ENCODE measurements around the gene NUP98.

Gene NUP98

GRCh38 chr11:3810951-3811350 is 13.6 kb upstream of the NUP98 start:
- no peaks in the 10 kb centered on the region for H3K9me3 ChIP-seq (ENCODE audit: control insufficient read depth, low read length)
- WGBS, 2 experiments (ENCODE audit: insufficient coverage in 2 of 2) = 95% methylated on average over 3 to 4 of the region's 4 CpGs
- no peak overlapping the region for H3K27ac ChIP-seq (ENCODE audit: low read depth, low read length, severe bottlenecking)
- peaks cover 5% of the 10 kb centered on the region for H3K4me1 ChIP-seq (ENCODE audit: control insufficient read depth, insufficient read depth, low read length, poor library complexity, severe bottlenecking)
- no peaks in the 10 kb centered on the region for H3K36me3 ChIP-seq (ENCODE audit: control insufficient read depth, insufficient read depth, low read length)
- no peak overlapping the region for H3K4me3 ChIP-seq (ENCODE audit: extremely low read depth, insufficient read depth, low read length, poor library complexity, severe bottlenecking)

- Histone ChIP-seq H3K9me3 (ENCODE audit: control insufficient read depth, low read length) (no peaks in the 10 kb centered on the region), H3K4me3 (ENCODE audit: extremely low read depth, insufficient read depth, low read length, poor library complexity, severe bottlenecking) (no peak overlapping the region), H3K27ac (ENCODE audit: low read depth, low read length, severe bottlenecking) (no peak overlapping the region), H3K36me3 (ENCODE audit: control insufficient read depth, insufficient read depth, low read length) (no peaks in the 10 kb centered on the region), H3K4me1 (ENCODE audit: control insufficient read depth, insufficient read depth, low read length, poor library complexity, severe bottlenecking) (peaks cover 5% of the 10 kb centered on the region)
- WGBS, 2 experiments (ENCODE audit: insufficient coverage in 2 of 2) = 86 to 89% methylated on average over 2 to 3 of the region's 3 CpGs
These were observed 13.1 kb upstream of the NUP98 start for GRCh38 chr11:3810446-3810845.

- H3K36me3 ChIP-seq (ENCODE audit: control insufficient read depth, insufficient read depth, low read length) = no peaks in the 10 kb centered on the region
- H3K27ac ChIP-seq (ENCODE audit: low read depth, low read length, severe bottlenecking) = no peak overlapping the region
- H3K4me3 ChIP-seq (ENCODE audit: extremely low read depth, insufficient read depth, low read length, poor library complexity, severe bottlenecking) = no peak overlapping the region
- no peaks in the 10 kb centered on the region for H3K9me3 ChIP-seq (ENCODE audit: control insufficient read depth, low read length)
- H3K4me1 ChIP-seq (ENCODE audit: control insufficient read depth, insufficient read depth, low read length, poor library complexity, severe bottlenecking) = peaks cover 5% of the 10 kb centered on the region
- WGBS, 2 experiments (ENCODE audit: insufficient coverage in 2 of 2) = 90% methylated on average over 1 of the region's 1 CpG
These were observed 12.2 kb upstream of the NUP98 start for GRCh38 chr11:3809624-3809928.

GRCh38 chr11:3808861-3809623 is 11.7 kb upstream of the NUP98 start:
- H3K36me3 ChIP-seq (ENCODE audit: control insufficient read depth, insufficient read depth, low read length) = no peaks in the 10 kb centered on the region
- peaks cover 5% of the 10 kb centered on the region for H3K4me1 ChIP-seq (ENCODE audit: control insufficient read depth, insufficient read depth, low read length, poor library complexity, severe bottlenecking)
- H3K27ac ChIP-seq (ENCODE audit: low read depth, low read length, severe bottlenecking) = no peak overlapping the region
- peak overlapping the region; percentile 64 for H3K4me3 ChIP-seq (ENCODE audit: extremely low read depth, insufficient read depth, low read length, poor library complexity, severe bottlenecking)
- no peaks in the 10 kb centered on the region for H3K9me3 ChIP-seq (ENCODE audit: control insufficient read depth, low read length)
- WGBS, 2 experiments (ENCODE audit: insufficient coverage in 2 of 2) = 24 to 51% methylated on average over 3 of the region's 5 CpGs

- H3K4me3 ChIP-seq (ENCODE audit: extremely low read depth, insufficient read depth, low read length, poor library complexity, severe bottlenecking) = peak within 1 kb of the TSS; percentile 64
- H3K27ac ChIP-seq (ENCODE audit: low read depth, low read length, severe bottlenecking) = no peak within 1 kb of the TSS
- peaks cover 5% of the 10 kb centered on the region for H3K4me1 ChIP-seq (ENCODE audit: control insufficient read depth, insufficient read depth, low read length, poor library complexity, severe bottlenecking)
- WGBS, 2 experiments (ENCODE audit: insufficient coverage in 2 of 2) = 0 to 1% methylated on average over 42 to 46 of the region's 55 CpGs
- H3K9me3 ChIP-seq (ENCODE audit: control insufficient read depth, low read length) = no peaks in the 10 kb centered on the region
- no peaks in the 10 kb centered on the region for H3K36me3 ChIP-seq (ENCODE audit: control insufficient read depth, insufficient read depth, low read length)
These were observed 10.8 kb upstream of the NUP98 start, which contains the start of gene PGAP2 for GRCh38 chr11:3807909-3808860. TSS of gene PGAP2 (plus strand) at chr11:3808560. CDS start at chr11:3811260, 2,700 bp downstream.

GRCh38 chr11:3803726-3804495 is 6.6 kb upstream of the NUP98 start:
- Histone ChIP-seq H3K4me1 (ENCODE audit: control insufficient read depth, insufficient read depth, low read length, poor library complexity, severe bottlenecking) (no peaks in the 10 kb centered on the region), H3K27ac (ENCODE audit: low read depth, low read length, severe bottlenecking) (no peak overlapping the region), H3K9me3 (ENCODE audit: control insufficient read depth, low read length) (no peaks in the 10 kb centered on the region), H3K36me3 (ENCODE audit: control insufficient read depth, insufficient read depth, low read length) (no peaks in the 10 kb centered on the region), H3K4me3 (ENCODE audit: extremely low read depth, insufficient read depth, low read length, poor library complexity, severe bottlenecking) (no peak overlapping the region)
- 71 to 98% methylated on average over 5 to 6 of the region's 11 CpGs for WGBS, 2 experiments (ENCODE audit: insufficient coverage in 2 of 2)

GRCh38 chr11:3802011-3802790 is 4.8 kb upstream of the NUP98 start:
- H3K9me3 ChIP-seq (ENCODE audit: control insufficient read depth, low read length) = no peaks in the 10 kb centered on the region
- no peaks in the 10 kb centered on the region for H3K36me3 ChIP-seq (ENCODE audit: control insufficient read depth, insufficient read depth, low read length)
- H3K27ac ChIP-seq (ENCODE audit: low read depth, low read length, severe bottlenecking) = no peak overlapping the region
- H3K4me1 ChIP-seq (ENCODE audit: control insufficient read depth, insufficient read depth, low read length, poor library complexity, severe bottlenecking) = no peaks in the 10 kb centered on the region
- WGBS, 2 experiments (ENCODE audit: insufficient coverage in 2 of 2) = 100% methylated on average over 2 of the region's 4 CpGs
- H3K4me3 ChIP-seq (ENCODE audit: extremely low read depth, insufficient read depth, low read length, poor library complexity, severe bottlenecking) = no peak overlapping the region

- Histone ChIP-seq H3K27ac (ENCODE audit: low read depth, low read length, severe bottlenecking) (no peak overlapping the region), H3K4me3 (ENCODE audit: extremely low read depth, insufficient read depth, low read length, poor library complexity, severe bottlenecking) (no peak overlapping the region), H3K4me1 (ENCODE audit: control insufficient read depth, insufficient read depth, low read length, poor library complexity, severe bottlenecking) (peaks cover 4% of the 10 kb centered on the region), H3K36me3 (ENCODE audit: control insufficient read depth, insufficient read depth, low read length) (peaks cover 6% of the 10 kb centered on the region), H3K9me3 (ENCODE audit: control insufficient read depth, low read length) (no peaks in the 10 kb centered on the region)
- 82 to 96% methylated on average over 4 to 5 of the region's 5 CpGs for WGBS, 2 experiments (ENCODE audit: insufficient coverage in 2 of 2)
These were observed 2.5 kb upstream of the NUP98 start for GRCh38 chr11:3799873-3800272.

- Histone ChIP-seq H3K27ac (ENCODE audit: low read depth, low read length, severe bottlenecking) (no peak overlapping the region), H3K4me3 (ENCODE audit: extremely low read depth, insufficient read depth, low read length, poor library complexity, severe bottlenecking) (no peak overlapping the region), H3K36me3 (ENCODE audit: control insufficient read depth, insufficient read depth, low read length) (peaks cover 13% of the 10 kb centered on the region), H3K4me1 (ENCODE audit: control insufficient read depth, insufficient read depth, low read length, poor library complexity, severe bottlenecking) (peaks cover 4% of the 10 kb centered on the region), H3K9me3 (ENCODE audit: control insufficient read depth, low read length) (no peaks in the 10 kb centered on the region)
- WGBS, 2 experiments (ENCODE audit: insufficient coverage in 2 of 2) = 92 to 97% methylated on average over 8 of the region's 9 CpGs
These were observed 1.8 kb upstream of the NUP98 start for GRCh38 chr11:3799143-3799542.

- H3K36me3 ChIP-seq (ENCODE audit: control insufficient read depth, insufficient read depth, low read length) = peaks cover 36% of the 10 kb centered on the region
- no peaks in the 10 kb centered on the region for H3K9me3 ChIP-seq (ENCODE audit: control insufficient read depth, low read length)
- H3K4me1 ChIP-seq (ENCODE audit: control insufficient read depth, insufficient read depth, low read length, poor library complexity, severe bottlenecking) = peaks cover 4% of the 10 kb centered on the region
- peak overlapping the region; percentile 74 for H3K4me3 ChIP-seq (ENCODE audit: extremely low read depth, insufficient read depth, low read length, poor library complexity, severe bottlenecking)
- 0 to 2% methylated on average over 13 to 18 of the region's 26 CpGs for WGBS, 2 experiments (ENCODE audit: insufficient coverage in 2 of 2)
- H3K27ac ChIP-seq (ENCODE audit: low read depth, low read length, severe bottlenecking) = peak overlapping the region; percentile 94
These were observed 489 bp downstream of the NUP98 start for GRCh38 chr11:3796801-3797328.
